ENCODE data around the gene TMEM170A.

The TMEM170A gene

GRCh38 chr16:75398333-75398732 is 66.2 kb downstream of the TMEM170A start:
- no peak for DNase-seq

GRCh38 chr16:75394941-75395340 is 69.5 kb downstream of the TMEM170A start:
- no peak for DNase-seq
